OCI-M2 (cell line): ENCODE results near the gene THRA.

Experiments
- DNase-seq: peaks from one replicate; lab custom pipeline; 2025; ENCODE audit not compliant: unreplicated experiment; lab: John Stamatoyannopoulos, UW

THRA gene

DNA sequence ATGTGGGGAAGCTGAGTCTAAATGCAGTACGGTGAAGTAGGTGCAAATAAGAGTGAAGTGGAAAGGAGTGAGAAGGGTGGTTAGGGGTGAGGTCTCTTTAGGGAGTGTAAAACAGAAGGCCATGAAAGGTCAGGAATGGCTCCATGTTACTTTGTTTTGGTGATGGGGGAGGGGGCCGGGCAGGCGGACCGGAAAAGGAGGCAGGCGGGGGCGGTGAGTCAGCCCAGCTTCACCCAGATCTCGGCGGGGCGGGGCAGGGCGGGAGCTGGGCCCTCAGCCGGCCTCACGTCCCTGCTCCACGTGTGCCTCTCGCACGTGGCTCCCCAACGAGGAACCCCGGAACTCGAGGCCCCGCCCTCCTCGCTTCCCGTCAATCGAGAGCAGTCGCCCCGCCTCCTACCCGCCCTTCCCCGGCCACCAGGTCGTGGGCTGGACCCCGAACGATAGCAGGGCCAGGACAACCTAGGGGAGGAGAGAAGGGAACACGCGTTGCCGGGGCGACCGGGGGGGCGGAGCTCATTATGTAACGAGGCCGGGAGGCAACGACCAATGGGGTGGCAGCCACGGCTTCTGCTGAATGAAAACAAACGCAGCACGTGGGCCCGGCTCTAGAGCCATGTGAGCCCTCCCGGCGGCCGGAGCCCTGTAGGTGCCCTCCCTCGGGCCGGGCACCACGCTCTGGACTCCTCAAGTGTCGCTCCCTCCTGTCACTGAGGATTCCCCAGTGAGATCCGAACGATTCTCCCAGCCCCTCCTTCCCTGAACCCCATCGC lies 36.3 kb downstream of the THRA start:
- peak; percentile 85 for DNase-seq

DNA sequence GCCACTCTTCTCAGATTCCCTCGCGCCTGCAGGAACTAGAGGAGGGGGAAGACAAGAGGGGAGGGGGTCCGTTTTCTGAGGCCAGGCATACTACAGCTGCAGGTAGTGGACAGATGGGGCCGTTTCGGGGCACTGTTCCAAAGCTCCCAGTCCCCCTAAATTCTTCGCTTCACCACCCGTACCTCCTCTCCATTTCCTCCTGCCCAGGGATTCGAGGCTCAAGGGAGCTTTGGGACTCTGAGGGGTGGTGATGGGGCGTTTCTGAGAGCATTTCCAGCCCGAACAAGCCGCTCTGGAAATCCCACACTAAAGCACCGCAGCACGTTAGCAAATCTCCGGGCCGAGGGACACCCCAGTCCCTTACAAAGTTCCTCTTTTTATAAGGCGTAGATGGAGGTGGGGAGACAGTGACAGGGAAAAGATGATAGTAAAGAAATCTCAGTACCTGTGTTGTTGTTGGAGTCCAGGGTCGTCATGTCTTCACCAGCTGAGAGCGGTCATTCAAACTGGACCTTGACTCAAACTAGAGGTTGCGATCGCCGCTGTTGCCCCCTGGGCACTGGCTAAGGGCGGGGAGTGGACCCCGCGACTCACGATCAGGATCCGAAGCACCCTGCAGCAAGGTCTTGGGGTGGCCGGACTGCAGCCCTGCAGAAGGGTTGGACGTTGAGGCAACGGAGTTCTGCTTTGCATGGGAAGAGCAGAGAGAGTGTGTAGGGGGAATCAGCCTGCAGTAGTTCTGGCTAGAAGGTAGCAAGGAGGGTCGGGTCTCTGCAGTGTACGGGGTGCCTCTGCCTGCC lies 37.1 kb downstream of the THRA start:
- DNase-seq = no peak

DNA sequence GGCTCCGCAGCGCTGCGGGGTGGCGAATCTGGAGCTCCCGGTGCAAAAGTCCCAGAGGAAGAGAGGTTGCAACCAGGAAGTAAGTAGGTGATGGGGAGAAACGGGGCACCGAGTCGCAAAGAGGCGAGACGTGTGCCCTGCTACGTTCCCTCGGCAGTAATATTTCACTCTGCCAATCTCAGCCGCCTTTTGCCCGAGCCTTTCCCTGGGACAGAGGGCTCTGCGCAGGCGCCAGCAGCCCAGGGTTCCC lies 37.6 kb downstream of the THRA start, which contains the start of gene NR1D1:
NR1D1 (minus strand) TSS at position 171 of the 250 bp plus-strand sequence. CDS start 495 bp downstream, outside the sequence.
- no peak for DNase-seq

DNA sequence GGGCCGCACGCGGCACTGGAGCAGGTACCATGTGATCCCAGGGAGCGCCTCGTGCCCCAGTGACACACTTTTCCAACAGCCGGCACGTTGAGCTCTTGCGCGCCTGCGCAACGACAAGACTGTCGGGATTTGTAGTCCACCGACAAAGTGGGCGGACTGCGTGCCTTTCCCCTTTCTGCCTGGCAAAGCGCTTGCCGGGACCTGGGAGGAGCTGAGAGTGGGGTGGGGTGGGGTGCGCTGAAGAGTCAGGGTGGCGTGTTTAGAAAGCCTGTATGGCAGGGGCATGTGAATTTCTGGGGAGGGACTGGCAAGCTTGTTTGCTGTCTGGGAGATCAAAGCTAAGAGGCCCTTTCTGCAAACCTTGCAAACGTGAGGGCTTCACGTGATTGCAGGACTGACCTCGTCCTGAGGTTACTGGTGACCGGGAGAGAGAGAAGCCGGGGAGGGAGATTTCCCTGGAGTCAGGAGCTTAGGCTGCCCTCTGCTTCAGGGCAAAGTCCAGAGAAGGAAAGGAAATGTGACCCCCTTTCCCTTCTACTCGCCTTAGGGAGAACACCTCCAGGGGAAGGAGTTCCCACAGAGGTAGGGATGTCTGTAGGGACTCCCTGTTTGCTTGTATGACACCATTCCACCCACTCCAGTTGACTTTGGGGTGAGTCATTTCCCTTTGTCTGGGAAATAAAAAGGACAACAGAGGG lies 38.1 kb downstream of the THRA start:
- DNase-seq = peak; percentile 75

DNA sequence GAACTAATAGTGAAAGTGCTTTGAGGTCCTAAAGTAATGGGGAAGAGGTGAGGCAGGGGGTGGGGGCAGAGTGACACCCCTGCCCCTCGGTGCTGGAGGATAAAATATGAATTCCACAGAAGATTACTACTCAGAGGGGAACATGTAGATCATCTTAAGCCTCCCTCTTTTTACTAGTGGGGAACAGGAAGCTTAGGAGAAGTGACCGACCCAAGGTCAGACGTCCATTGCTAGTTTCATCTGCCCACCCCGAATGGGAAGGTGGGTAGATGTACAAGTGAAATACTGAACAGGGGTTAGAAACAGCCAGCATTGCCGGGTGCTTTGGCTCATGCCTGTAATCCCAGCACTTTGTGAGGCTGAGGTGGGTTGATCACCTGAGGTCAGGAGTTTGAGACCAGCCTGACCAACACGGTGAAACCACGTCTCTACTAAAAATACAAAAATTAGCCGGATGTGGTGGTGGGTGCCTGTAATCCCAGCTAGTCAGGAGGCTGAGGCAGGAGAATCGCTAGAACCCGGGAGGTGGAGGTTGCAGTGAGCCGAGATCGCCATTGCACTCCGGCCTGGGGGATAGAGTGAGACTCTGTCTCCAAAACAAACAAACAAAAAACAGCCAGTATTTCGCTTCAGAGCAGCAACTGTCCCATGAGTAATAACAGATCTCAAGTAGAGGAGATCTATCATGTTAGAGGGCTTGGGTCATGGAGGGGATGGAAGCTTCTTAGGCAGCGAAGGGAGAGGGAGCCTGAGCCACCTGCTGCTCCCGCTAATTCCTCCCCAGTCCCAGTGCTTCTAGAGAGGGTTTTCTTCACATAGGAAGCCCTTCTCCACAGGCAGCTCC lies 38.8 kb downstream of the THRA start:
- DNase-seq = no peak

DNA sequence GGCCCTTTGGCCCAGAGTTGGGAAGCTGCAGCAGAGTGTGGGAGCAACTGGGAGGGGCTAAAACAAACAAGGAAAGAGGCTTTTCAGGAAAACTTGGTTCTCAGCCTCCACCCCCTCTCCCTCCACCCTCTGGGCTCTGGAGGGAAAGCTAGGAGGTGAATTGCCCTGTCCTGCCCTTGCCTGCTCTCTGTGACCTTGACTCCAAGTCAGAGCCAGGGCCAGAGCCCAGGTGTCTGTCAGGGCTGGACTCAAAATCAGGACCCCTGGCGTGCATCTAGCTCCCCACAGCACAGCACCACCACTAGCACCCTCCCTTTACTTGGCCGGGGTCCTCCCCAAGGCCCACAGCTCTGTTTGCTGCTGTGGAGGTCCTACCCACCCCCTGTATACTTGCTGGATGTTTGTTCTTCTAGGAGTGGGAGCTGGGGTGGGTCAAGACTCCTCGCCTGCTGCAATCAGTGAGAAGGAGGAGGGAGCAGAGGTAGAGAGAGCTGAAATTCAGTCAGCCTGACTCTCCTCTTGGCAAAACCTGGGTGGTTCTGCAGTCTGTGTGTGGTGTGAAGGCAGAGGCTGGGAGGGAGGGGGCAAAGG lies 40.4 kb downstream of the THRA start:
- DNase-seq = no peak

DNA sequence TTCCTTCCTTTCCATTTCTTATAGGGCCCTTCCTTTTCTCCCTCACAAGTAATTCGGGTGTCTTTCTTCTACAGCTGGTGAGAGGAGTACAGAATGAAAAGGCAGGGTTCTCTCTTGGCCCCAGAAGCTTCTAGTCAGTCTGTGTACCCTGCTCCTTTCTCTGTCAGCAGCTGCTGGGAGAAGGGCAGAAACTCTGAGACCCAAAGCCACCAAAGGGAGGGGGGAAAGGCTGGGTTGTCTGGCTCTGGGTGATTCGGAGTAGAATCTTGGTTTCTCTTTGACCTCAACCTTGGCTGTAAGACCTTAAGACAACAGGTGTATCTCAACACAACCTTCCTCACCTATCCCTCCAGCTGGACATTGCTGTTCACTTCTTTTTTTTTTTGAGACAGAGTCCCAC lies 40.9 kb downstream of the THRA start:
- DNase-seq = no peak

DNA sequence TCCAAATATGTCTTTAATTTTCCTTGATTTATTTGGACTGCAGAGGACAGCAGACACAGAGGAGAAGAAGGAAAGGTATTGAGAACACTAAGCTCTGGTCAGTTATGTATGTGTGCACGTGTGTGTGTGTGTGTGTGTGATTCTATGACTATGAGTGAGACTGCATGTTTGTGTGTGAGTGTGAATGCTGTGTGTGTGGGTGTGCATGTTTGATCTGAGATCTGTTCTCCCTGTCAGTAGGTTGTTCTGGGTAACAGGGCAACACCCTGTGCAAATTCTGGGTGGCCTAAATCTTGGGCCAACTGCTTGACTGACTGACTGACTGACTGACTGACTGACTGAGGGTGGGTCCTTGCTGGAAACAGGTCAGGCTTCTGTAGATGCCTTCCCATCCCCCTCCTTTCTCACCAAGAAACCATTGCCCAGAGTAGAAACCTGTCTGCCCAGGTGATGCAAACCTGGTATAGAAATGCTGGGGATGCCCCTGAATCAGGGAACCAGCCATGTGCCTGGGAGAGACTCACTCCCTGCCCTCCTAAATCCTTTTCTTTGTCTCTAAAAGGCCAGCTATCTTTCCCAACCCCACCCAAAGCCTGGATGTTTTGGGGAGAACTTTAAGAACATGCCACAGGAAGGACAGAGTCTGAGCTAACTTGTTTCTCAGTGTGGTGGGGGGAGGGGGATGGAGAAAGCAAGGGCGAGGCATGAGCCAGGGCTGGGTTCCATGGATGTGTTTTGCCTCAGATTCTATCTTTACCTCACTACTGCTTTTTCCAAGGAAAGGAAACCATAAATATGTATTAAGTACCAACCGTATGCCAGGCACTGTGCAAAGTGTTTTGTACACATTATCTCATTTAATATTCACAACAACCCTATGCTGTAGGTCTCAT lies 42.1 kb downstream of the THRA start:
- DNase-seq = no peak

DNA sequence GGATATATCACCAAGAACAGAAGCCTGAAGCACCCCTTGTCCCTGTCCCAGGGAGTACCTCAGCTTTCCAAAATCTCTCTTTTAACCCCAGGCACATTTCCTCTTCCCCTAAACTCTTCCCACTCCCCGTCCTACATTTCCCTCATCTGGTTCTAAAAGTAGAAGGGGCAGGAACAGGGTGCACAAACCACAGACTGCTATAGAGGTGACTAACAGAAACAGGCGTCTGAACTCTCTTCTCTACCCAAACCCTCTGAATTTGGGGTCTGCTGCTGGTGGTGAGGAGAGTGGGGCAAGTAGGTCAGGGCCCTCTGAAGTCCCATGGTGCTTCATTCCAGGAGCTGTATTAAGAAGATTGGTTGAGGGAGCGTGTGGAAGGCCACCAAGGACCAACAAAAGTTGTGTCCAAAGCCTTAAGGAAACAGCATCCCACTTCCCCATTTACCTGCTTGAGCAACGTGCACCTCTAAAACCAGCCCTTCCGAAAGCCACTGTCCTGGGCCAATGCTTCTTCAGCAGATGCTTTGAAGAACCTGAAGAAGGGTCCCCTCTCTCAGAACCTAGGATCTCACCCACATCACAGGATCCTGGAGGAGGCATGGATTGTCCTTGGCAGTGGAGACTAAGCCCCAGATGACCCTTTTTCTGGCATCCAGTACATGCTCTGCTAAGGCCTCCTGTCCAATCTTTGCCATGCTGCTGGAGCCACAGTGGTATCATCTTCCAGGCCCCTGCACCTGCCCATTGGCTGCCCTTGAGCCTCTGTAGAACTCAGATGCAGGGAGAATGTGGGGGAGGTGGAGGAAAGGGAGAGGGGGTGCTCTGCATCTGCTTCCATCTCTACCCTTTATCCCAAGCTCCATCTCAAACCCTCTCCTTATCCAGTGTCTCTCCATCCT lies 43.3 kb downstream of the THRA start:
- DNase-seq = no peak

DNA sequence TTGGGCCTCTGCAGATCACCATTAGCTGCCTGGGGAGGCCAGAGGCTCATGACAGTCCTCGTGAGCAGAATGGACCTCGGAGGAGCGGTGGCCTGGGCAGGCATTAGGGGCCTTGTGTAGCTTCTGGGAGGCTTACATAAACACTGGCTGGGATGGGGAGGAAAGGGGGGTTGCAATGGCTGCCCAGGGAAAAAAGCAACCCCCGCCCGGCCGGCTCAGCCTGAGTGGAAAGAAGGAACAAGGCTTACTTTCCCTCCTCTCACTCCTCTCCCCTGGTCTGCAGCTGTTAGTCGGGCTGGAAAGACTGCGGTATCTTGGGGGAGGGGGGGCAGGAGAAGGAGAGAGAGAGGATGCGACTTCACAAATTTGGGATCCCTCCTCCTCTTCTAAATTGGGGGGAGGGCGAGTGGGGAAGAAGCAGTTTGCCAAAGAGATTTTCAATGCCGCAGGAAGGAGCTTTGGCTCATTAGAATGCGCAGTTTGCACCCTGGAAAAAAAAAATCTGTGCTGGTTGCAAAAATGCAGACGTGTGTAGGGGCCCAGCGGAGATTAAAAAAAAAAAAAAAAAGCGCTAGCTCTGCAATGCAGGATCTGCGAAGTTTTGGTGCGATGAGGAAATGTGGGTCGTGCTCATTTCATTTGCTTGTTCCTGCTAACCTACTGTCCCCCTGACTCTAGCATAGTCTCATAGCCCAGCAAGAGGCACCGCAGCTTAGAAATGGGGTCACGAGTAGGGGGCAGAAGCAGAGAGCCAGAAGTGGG lies 44.2 kb downstream of the THRA start:
- DNase-seq = no peak

DNA sequence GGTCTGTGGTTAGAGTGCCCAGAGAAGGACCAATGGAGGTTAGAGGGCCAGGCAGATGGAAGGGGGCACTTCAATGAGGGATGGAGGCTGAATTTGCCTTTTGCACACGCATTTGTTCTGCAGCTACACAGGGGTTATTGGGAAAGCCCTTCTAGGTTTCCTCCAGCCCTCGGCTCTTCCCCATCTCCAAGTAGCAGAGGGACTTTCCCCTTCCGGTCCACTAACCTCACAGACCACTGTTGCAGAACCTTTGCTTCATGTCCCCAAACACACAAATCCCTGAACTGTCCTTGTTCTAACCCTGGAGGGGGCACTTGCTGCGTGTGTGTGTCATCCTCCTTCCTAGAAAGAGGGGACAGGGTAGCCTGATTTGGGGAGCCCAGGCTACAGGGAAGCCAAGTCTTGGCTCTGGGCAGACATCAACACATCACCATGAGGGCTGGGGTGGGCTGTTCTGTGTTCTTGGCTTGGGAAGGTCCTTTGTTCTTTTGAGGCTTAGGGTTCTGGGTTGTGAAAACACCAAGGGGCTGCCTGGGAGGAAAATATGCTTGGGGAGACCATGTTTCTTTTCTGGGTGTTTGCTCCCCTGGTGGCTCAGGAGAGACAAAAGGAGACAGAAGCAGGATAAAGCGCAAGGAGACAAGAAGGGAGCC lies 44.9 kb downstream of the THRA start:
- no peak for DNase-seq

DNA sequence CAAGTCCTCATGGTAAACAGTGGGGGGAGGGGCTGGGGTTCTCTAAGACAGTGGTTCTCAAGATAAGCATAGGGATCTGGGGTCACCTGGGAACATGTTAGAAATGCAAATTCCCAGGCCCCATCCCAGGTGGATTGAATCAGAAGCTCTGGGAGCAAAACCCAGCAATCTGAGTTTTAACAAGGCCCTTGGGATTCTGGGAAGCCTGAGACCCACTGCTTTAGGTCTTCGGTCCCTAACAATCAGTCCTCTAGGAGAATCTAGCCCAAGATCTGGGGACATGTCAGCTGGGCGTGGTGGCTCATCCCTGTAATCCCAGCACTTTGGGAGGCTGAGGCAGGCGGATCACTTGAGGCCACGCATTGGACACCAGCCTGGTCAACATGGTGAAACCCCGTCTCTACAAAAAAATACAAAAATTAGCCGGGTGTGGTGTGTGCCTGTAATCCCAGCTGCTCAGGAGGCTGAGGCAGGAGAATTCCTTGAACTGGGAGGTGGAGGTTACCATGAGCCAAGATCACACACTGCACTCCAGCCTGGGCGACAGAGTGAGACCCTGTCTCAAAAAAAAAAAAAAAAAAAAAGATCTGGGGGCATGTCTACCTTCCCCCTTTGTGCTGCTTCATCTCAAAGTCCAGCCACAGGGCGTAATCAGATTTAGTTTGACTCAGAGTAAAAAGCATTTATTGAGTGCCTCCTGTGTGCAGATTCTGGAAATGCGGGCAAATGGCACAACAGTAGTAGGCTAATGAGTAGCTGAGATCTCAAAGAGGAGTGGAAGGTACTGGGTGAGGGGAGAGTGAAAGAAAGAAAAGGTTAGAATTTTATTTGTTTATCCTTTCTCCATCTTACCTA lies 46.4 kb downstream of the THRA start:
- DNase-seq = no peak

DNA sequence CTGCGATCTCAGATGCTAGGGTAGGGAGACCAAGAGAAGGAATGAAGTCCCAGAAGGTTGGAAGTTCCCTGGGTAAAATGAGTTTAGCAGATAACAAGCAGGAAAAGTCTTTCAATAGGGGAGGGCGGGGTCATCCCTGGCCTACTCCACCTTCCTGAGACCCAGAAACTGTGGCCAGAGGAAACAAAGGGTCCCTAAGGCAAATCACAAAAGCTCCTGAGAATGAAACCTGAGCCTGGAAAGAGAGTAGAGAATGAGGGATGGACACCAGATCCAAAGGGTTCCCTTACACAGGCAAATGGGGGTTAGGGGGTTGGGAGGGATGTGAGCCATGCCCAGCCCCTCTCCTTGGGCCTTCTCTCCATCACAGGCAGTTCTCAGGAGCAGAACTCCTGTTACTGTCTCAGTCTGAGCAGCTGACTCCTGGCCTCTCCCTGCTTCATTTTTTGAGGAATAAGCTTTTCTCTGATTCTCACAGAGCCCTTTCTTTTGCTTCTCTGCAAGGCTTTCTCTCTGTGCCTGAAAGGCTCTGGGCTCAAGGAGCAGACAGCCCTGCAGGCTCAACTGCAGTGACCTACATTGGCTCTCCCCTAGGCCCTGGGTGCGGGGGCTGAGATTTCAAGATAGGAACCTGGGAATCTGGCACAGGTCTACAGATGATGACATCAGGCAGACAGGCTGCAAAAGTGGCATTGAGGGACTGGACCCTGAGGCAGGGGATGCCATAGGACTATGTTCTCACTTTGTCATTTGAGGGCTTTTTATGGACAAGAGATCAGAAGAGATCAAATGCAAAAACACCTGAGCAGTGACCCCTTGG lies 47.5 kb downstream of the THRA start:
- no peak for DNase-seq

DNA sequence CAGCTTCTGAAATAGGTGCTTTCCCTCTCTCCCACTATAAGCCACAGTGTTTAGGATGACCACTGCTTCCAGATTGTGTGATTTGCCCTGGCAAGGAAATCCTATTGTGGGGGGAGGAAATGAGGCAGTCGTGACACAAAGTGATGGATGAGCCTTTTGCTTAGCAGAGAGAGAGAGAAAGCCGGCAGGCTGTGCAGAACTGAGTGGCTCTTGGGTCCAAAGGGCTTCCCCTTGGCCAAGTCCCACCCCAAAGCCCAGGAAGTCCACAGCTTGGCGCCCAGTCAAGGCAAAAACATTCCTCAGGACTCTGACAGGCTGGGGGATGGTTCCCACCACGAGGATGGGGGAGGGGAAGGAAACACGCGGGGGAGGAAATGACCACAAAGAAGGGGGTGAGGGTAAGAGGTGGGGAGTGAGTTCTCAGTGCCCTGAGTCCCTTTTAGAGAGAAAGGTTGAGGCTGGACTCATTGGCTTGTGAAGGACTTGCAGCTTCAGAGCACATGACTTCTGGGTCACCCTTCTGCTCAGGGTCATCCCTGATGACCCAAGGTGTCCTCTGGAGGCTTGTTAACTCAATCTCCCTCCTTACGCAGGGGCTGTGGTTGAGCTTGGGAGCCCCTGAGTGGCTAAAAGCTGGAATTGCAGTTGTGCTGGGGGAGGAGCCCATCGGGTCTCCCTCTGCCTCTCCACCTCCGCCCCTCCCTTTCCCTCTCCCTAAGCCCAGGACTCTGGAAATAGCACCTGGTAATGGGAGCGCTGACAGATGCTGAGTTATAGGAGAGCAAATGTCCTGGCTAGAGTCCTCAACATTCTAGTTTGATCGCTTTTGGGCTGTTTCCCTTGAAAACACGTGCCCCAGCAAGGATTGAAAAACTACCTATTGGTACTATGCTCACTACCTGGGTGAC lies 48.7 kb downstream of the THRA start:
- DNase-seq = peak; percentile 61
